Colonic mucosa (tissue), 4 donors: Measurements from ENCODE around the gene RGL1. TPM values are rescaled to one million over a fixed set of nuclear protein-coding genes. Genes with fewer than 3 reads are reported as not detected.

ENCODE experiments used
- DNase-seq: peaks from one replicate; pipeline ENCODE4 v3.0.0-alpha.2; 2020
- H3K27ac ChIP-seq: fragments of 200-600 bp; one replicate; pipeline ENCODE4 v1.8.0; 2021
- H3K27me3 ChIP-seq: fragments of 200-600 bp; one replicate; pipeline ENCODE4 v1.8.0; 2021
- H3K36me3 ChIP-seq: fragments of 200-600 bp; one replicate; pipeline ENCODE4 v1.8.0; 2021
- H3K4me1 ChIP-seq: fragments of 200-600 bp; one replicate; pipeline ENCODE4 v1.8.0; 2021; ENCODE audit warnings: mild to moderate bottlenecking
- H3K4me3 ChIP-seq: fragments of 200-600 bp; one replicate; pipeline ENCODE4 v1.8.0; 2021
- H3K9ac ChIP-seq, 2 donors: one replicate each; pipeline ENCODE4 v1.7.0; 2013; ENCODE audit warnings: control low read depth in 2 of 2, low read depth in 2 of 2, low read length in 2 of 2
- H3K9me3 ChIP-seq: fragments of 200-600 bp; one replicate; pipeline ENCODE4 v1.8.0; 2021
- intact Hi-C: fragments of 100-400 bp; cut with DNase I; formaldehyde crosslinking; loops from one replicate; pipeline ENCODE4 v1.14.1; 2022
- total RNA-seq, 2 donors: library from RNA; stranded (reverse); fragmentation: NEBNext Ultra II Directional in 1 of 2; extraction: Animal tissue kit (Norgen Biotek cat#: 25700) in 1 of 2; gene quantifications; one replicate each; pipeline ENCODE4 v1.2.1, GENCODE V29; 2021
- TF ChIP-seq, protein P1 (sequence below): fragments of 200-600 bp; IDR thresholded peaks from one replicate; pipeline ENCODE4 v1.8.0; 2022; ENCODE audit warnings: antibody characterized with exemption, mild to moderate bottlenecking
- donor health status: healthy.
- donor health status: DM: no; HTN: no; CAD: no.
- donor health status: DM: no; HTN: no; CAD: no.

RGL1 gene
- total RNA-seq, 2 donors from 2014 or later = 4.0 to 9.5 TPM

DNA sequence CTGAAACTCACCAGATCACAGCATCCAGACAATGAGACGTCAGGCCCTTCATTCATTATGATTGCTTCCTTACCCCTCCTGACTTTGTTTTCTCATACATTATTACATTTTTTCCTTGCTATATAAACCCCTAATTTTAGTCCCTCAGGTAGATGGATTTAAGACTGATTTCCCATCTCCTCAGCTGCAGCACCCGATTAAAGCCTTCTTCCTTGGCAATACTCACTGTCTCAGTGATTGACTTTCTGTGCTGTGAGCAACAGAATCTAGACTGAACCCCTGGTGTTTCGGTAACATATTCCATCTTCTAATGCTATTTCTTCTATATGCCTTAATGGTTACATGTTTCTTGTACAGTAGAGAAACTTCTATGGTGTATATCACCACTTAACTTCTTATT, 30.0 kb upstream of the RGL1 start:
- TF ChIP-seq, protein P1, sequence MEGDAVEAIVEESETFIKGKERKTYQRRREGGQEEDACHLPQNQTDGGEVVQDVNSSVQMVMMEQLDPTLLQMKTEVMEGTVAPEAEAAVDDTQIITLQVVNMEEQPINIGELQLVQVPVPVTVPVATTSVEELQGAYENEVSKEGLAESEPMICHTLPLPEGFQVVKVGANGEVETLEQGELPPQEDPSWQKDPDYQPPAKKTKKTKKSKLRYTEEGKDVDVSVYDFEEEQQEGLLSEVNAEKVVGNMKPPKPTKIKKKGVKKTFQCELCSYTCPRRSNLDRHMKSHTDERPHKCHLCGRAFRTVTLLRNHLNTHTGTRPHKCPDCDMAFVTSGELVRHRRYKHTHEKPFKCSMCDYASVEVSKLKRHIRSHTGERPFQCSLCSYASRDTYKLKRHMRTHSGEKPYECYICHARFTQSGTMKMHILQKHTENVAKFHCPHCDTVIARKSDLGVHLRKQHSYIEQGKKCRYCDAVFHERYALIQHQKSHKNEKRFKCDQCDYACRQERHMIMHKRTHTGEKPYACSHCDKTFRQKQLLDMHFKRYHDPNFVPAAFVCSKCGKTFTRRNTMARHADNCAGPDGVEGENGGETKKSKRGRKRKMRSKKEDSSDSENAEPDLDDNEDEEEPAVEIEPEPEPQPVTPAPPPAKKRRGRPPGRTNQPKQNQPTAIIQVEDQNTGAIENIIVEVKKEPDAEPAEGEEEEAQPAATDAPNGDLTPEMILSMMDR = no peak
- Histone ChIP-seq H3K27ac (no peak overlapping the region), H3K36me3 (no peaks in the 10 kb centered on the region), H3K9ac (no peak overlapping the region), H3K27me3 (no peaks in the 10 kb centered on the region), H3K9me3 (no peaks in the 10 kb centered on the region), H3K4me1 (no peaks in the 10 kb centered on the region), H3K4me3 (no peak overlapping the region)
- intact Hi-C loops = no loop called here
- DNase-seq = no peak

- intact Hi-C loops = no loop called here
- no peaks in the 10 kb centered on the region for H3K4me1 ChIP-seq
- no peaks in the 10 kb centered on the region for H3K27me3 ChIP-seq
- no peak for DNase-seq
- TF ChIP-seq, protein P1 = no peak
- no peak overlapping the region for H3K9ac ChIP-seq
- no peak overlapping the region for H3K27ac ChIP-seq
- no peaks in the 10 kb centered on the region for H3K36me3 ChIP-seq
- H3K4me3 ChIP-seq = no peak overlapping the region
- no peaks in the 10 kb centered on the region for H3K9me3 ChIP-seq
Measured at GRCh38 chr1:183776731-183777130, 28.2 kb upstream of the RGL1 start.

GRCh38 chr1:183777328-183777727, 27.6 kb upstream of the RGL1 start:
- H3K36me3 ChIP-seq = no peaks in the 10 kb centered on the region
- H3K27me3 ChIP-seq = no peaks in the 10 kb centered on the region
- intact Hi-C loops = no loop called here
- no peaks in the 10 kb centered on the region for H3K9me3 ChIP-seq
- H3K27ac ChIP-seq = no peak overlapping the region
- no peak for DNase-seq
- no peak overlapping the region for H3K9ac ChIP-seq
- TF ChIP-seq, protein P1 = no peak
- no peaks in the 10 kb centered on the region for H3K4me1 ChIP-seq
- H3K4me3 ChIP-seq = no peak overlapping the region

DNA sequence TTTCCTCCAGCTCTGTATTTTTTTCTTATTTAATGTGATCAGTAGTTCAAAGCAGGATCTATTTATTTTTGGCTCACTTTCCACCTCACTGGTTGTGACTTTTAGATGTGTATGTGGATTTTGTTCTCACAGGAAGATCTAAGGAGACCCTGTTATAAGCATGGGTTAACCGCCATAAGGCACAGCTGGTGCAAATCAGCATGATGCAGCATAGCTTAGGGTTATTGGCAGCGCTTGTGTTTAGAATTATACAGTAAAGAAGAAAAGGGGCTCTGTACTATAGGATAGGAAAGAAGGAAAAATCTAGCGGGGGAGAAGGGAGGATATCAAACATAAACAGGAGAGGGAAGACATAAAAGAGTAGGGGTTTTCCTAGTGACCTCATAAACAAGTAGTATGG, 26.9 kb upstream of the RGL1 start:
- H3K9ac ChIP-seq = no peak overlapping the region
- no peak overlapping the region for H3K27ac ChIP-seq
- H3K4me3 ChIP-seq = no peak overlapping the region
- TF ChIP-seq, protein P1 = no peak
- H3K36me3 ChIP-seq = no peaks in the 10 kb centered on the region
- no peaks in the 10 kb centered on the region for H3K4me1 ChIP-seq
- no peak for DNase-seq
- no peaks in the 10 kb centered on the region for H3K27me3 ChIP-seq
- H3K9me3 ChIP-seq = no peaks in the 10 kb centered on the region
- intact Hi-C loops = no loop called here

GRCh38 chr1:183778568-183779433, 26.1 kb upstream of the RGL1 start:
- Histone ChIP-seq H3K4me3 (no peak overlapping the region), H3K36me3 (no peaks in the 10 kb centered on the region), H3K27ac (no peak overlapping the region), H3K9me3 (no peaks in the 10 kb centered on the region), H3K27me3 (no peaks in the 10 kb centered on the region), H3K4me1 (no peaks in the 10 kb centered on the region), H3K9ac (no peak overlapping the region)
- DNase-seq = no peak
- TF ChIP-seq, protein P1 = no peak
- intact Hi-C loops = no loop called here
